ENCODE results near the gene TNFRSF25. TPM values are rescaled to one million over a fixed set of nuclear protein-coding genes. Genes with fewer than 3 reads are reported as not detected.

The TNFRSF25 gene
- total and polyA plus RNA-seq, 3 donors from 2014 or later, result 6.2 to 14.0 (median 13.4) TPM

DNA sequence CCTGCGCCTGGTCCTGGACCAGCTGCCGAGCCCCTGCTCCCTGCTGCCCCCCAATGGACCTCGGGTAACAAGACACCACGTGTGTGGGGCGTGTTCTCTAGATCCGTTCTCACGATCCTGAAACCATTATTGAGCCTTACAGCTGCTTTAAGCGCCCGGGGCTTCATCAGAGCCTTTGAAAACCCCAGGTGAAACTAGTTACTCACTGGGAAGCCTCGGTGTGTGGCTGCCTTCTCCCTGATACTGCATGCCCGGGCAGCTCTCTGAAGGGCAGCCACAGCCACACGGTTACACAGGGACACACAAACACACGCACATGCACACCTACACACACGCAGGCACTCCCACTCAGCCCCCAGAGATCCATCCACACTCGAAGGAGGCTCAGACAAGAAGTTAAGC lies 51.5 kb downstream of the TNFRSF25 start:
- intact Hi-C loops (cut with DNase I; ENCODE audit: low total_unique reads), result no loop called here
- H3K4me1 ChIP-seq, result peaks cover 4% of the 10 kb centered on the region
- 18 to 22% methylated on average over 14 to 15 of the region's 15 CpGs for WGBS, 2 donors
- no peaks in the 10 kb centered on the region for H3K9me3 ChIP-seq
- peak; percentile 55 for DNase-seq
- H3K27me3 ChIP-seq, result no peaks in the 10 kb centered on the region
- H3K36me3 ChIP-seq (ENCODE audit: low read depth, missing control alignments), result no peaks in the 10 kb centered on the region
- H3K27ac ChIP-seq, result no peak overlapping the region
- no peak overlapping the region for H3K4me3 ChIP-seq
- TF ChIP-seq, protein P1, sequence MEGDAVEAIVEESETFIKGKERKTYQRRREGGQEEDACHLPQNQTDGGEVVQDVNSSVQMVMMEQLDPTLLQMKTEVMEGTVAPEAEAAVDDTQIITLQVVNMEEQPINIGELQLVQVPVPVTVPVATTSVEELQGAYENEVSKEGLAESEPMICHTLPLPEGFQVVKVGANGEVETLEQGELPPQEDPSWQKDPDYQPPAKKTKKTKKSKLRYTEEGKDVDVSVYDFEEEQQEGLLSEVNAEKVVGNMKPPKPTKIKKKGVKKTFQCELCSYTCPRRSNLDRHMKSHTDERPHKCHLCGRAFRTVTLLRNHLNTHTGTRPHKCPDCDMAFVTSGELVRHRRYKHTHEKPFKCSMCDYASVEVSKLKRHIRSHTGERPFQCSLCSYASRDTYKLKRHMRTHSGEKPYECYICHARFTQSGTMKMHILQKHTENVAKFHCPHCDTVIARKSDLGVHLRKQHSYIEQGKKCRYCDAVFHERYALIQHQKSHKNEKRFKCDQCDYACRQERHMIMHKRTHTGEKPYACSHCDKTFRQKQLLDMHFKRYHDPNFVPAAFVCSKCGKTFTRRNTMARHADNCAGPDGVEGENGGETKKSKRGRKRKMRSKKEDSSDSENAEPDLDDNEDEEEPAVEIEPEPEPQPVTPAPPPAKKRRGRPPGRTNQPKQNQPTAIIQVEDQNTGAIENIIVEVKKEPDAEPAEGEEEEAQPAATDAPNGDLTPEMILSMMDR (IDR thresholded peaks at IDR 0.05), result peak in 1 of 3 experiments; percentile 45
- TF ChIP-seq POLR2A (IDR thresholded peaks at IDR 0.05), result no peak

DNA sequence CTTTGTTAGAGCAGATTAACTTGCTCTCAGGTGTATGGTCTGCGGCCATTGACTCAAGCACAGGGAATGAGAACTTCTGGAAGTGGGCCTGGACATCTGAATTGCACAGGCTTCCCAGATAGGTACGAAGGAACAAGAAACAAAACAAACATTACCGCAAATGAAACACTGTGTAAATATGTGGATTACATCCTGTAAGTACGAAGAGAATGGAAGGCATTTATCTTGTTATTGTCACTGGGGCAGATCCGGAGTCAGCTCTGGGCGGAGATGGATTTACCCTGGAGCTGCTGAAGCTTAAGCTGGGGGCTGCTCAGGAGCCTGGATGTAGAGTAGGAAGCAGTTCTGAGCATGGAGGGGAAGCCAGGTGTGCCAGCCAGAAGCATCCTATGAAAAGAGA lies 53.1 kb downstream of the TNFRSF25 start:
- TF ChIP-seq, protein P1 (IDR thresholded peaks at IDR 0.05), result no peak
- TF ChIP-seq POLR2A (IDR thresholded peaks at IDR 0.05), result no peak
- intact Hi-C loops (cut with DNase I; ENCODE audit: low total_unique reads), result no loop called here
- H3K27me3 ChIP-seq, result no peaks in the 10 kb centered on the region

More for the DNA sequence above, 53.1 kb downstream of the TNFRSF25 start:
- 72 to 83% methylated on average over 6 of the region's 6 CpGs for WGBS, 2 donors
- Histone ChIP-seq H3K36me3 (ENCODE audit: low read depth, missing control alignments) (no peaks in the 10 kb centered on the region), H3K9me3 (no peaks in the 10 kb centered on the region), H3K4me3 (no peak overlapping the region), H3K27ac (no peak overlapping the region), H3K4me1 (no peaks in the 10 kb centered on the region)
- DNase-seq, result no peak

Small RNAs within 50 kb of the gene (microRNA-seq; reads per million reads assigned to microRNA genes)
- gene MIR4252 (ENCODE audit: borderline number of aligned reads in 2 of 2, borderline replicate concordance in 1 of 2), result 0 reads per million in 2 donors

Small RNAs within 50 kb of the gene (small RNA-seq; reads per million reads assigned to genes)
- 0 reads per million in 2 donors for gene MIR4252

Other genes with a start within 250 kb of the TNFRSF25 start
- gene ICMT, start 230.2 kb downstream of the TNFRSF25 start, total RNA-seq, result 10 to 100 TPM; 33.0 to 36.5 TPM
- gene ICMT, start 230.2 kb downstream of the TNFRSF25 start, polyA plus RNA-seq (ENCODE audit: insufficient read depth, low read depth, low replicate concordance), result 26.7 TPM
- not detected for gene HES3, start 222.0 kb downstream of the TNFRSF25 start, total RNA-seq
- gene HES3, start 222.0 kb downstream of the TNFRSF25 start, polyA plus RNA-seq (ENCODE audit: insufficient read depth, low read depth, low replicate concordance), result not detected
- gene GPR153, start 205.1 kb downstream of the TNFRSF25 start, total RNA-seq, result 1 to 10 TPM; 5.7 to 6.3 TPM
- gene GPR153, start 205.1 kb downstream of the TNFRSF25 start, polyA plus RNA-seq (ENCODE audit: insufficient read depth, low read depth, low replicate concordance), result 5.8 TPM
- 10 to 100 TPM; 50.3 to 52.5 TPM for gene ACOT7, start 72.4 kb downstream of the TNFRSF25 start, total RNA-seq
- gene ACOT7, start 72.4 kb downstream of the TNFRSF25 start, polyA plus RNA-seq (ENCODE audit: insufficient read depth, low read depth, low replicate concordance), result 72.8 TPM
- gene HES2, start 46.3 kb downstream of the TNFRSF25 start, total RNA-seq, result 1 to 10 TPM; 2.4 to 5.0 TPM
- 2.6 TPM for gene HES2, start 46.3 kb downstream of the TNFRSF25 start, polyA plus RNA-seq (ENCODE audit: insufficient read depth, low read depth, low replicate concordance)
- 100 to 1,000 TPM; 396 to 404 TPM for gene ESPN, start 41.4 kb downstream of the TNFRSF25 start, total RNA-seq
- 270 TPM for gene ESPN, start 41.4 kb downstream of the TNFRSF25 start, polyA plus RNA-seq (ENCODE audit: insufficient read depth, low read depth, low replicate concordance)
- 10 to 100 TPM; 13.7 to 16.4 TPM for gene PLEKHG5, start 25.5 kb upstream of the TNFRSF25 start, total RNA-seq
- 8.1 TPM for gene PLEKHG5, start 25.5 kb upstream of the TNFRSF25 start, polyA plus RNA-seq (ENCODE audit: insufficient read depth, low read depth, low replicate concordance)
- gene NOL9, start 88.3 kb upstream of the TNFRSF25 start, total RNA-seq, result 10 to 100 TPM; 29.0 to 34.6 TPM
- 11.4 TPM for gene NOL9, start 88.3 kb upstream of the TNFRSF25 start, polyA plus RNA-seq (ENCODE audit: insufficient read depth, low read depth, low replicate concordance)
- 1 to 10 TPM; 5.3 to 5.6 TPM for gene TAS1R1, start 89.1 kb upstream of the TNFRSF25 start, total RNA-seq
- 5.1 TPM for gene TAS1R1, start 89.1 kb upstream of the TNFRSF25 start, polyA plus RNA-seq (ENCODE audit: insufficient read depth, low read depth, low replicate concordance)
- gene ZBTB48, start 113.8 kb upstream of the TNFRSF25 start, total RNA-seq, result 10 to 100 TPM; 58.9 to 70.7 TPM
- 80.7 TPM for gene ZBTB48, start 113.8 kb upstream of the TNFRSF25 start, polyA plus RNA-seq (ENCODE audit: insufficient read depth, low read depth, low replicate concordance)
- 10 to 100 TPM; 71.7 to 84.6 TPM for gene KLHL21, start 136.7 kb upstream of the TNFRSF25 start, total RNA-seq
- gene KLHL21, start 136.7 kb upstream of the TNFRSF25 start, polyA plus RNA-seq (ENCODE audit: insufficient read depth, low read depth, low replicate concordance), result 31.1 TPM
- gene PHF13, start 147.6 kb upstream of the TNFRSF25 start, total RNA-seq, result 10 to 100 TPM; 88.1 to 94.3 TPM
- gene PHF13, start 147.6 kb upstream of the TNFRSF25 start, polyA plus RNA-seq (ENCODE audit: insufficient read depth, low read depth, low replicate concordance), result 70.8 TPM
- gene THAP3, start 158.7 kb upstream of the TNFRSF25 start, total RNA-seq, result 10 to 100 TPM; 38.6 to 41.9 TPM
- 28.7 TPM for gene THAP3, start 158.7 kb upstream of the TNFRSF25 start, polyA plus RNA-seq (ENCODE audit: insufficient read depth, low read depth, low replicate concordance)
- gene DNAJC11, start 235.6 kb upstream of the TNFRSF25 start, total RNA-seq, result 10 to 100 TPM; 52.7 to 53.3 TPM
- gene DNAJC11, start 235.6 kb upstream of the TNFRSF25 start, polyA plus RNA-seq (ENCODE audit: insufficient read depth, low read depth, low replicate concordance), result 41.5 TPM